OCI-LY1 (cell line): ENCODE results near the gene PBX1.

Experiments used
- H2AFZ ChIP-seq: fragments of 200-600 bp; sonication (generic), shearing (Covaris generic); 2 replicates; pipeline ENCODE4 v1.6.0; 2014; ENCODE audit warnings: antibody characterized with exemption, mild to moderate bottlenecking, low read length
- H3F3A ChIP-seq: fragments of 200-600 bp; sonication (generic), shearing (Covaris generic); 2 replicates; pipeline ENCODE4 v1.6.0; 2014; ENCODE audit warnings: mild to moderate bottlenecking, antibody characterized with exemption, low read length, moderate library complexity; ENCODE audit not compliant: insufficient read depth
- H3K27ac ChIP-seq: fragments of 200-600 bp; sonication (generic); 2 replicates; pipeline ENCODE4 v1.5.1; 2014; ENCODE audit warnings: low read length, mixed run types, mild to moderate bottlenecking, low read depth; ENCODE audit not compliant: poor library complexity, severe bottlenecking
- H3K27me3 ChIP-seq: fragments of 200-600 bp; sonication (generic); 2 replicates; pipeline ENCODE4 v1.6.0; 2014; ENCODE audit warnings: antibody characterized with exemption, mild to moderate bottlenecking, low read length, moderate library complexity; ENCODE audit not compliant: insufficient read depth
- H3K36me3 ChIP-seq: fragments of 200-600 bp; sonication (generic); 2 replicates; pipeline ENCODE4 v1.6.1; 2014; ENCODE audit warnings: mild to moderate bottlenecking, antibody characterized with exemption, low read length, moderate library complexity, mixed read lengths; ENCODE audit not compliant: insufficient read depth
- H3K4me1 ChIP-seq: fragments of 200-600 bp; sonication (generic); 2 replicates; pipeline ENCODE4 v1.5.1; 2014; ENCODE audit warnings: mild to moderate bottlenecking, low read length, moderate library complexity; ENCODE audit not compliant: insufficient read depth, severe bottlenecking
- H3K4me2 ChIP-seq: fragments of 200-600 bp; sonication (generic), shearing (Covaris generic); 2 replicates; pipeline ENCODE4 v1.6.1; 2014; ENCODE audit warnings: low read length
- H3K4me3 ChIP-seq: fragments of 200-600 bp; sonication (generic); 2 replicates; pipeline ENCODE4 v1.5.1; 2014; ENCODE audit warnings: low read length, low read depth, mild to moderate bottlenecking, mixed read lengths; ENCODE audit not compliant: poor library complexity, severe bottlenecking
- H3K79me2 ChIP-seq: fragments of 200-600 bp; shearing (Covaris generic); 2 replicates; pipeline ENCODE4 v1.6.1; 2016; ENCODE audit warnings: mixed run types, low read length, mixed read lengths; ENCODE audit not compliant: insufficient read depth
- H3K9ac ChIP-seq: fragments of 200-600 bp; sonication (generic), shearing (Covaris generic); 2 replicates; pipeline ENCODE4 v1.6.1; 2014; ENCODE audit warnings: mild to moderate bottlenecking, low read length, mixed read lengths
- H3K9me2 ChIP-seq: fragments of 200-600 bp; sonication (generic), shearing (Covaris generic); 2 replicates; pipeline ENCODE4 v1.6.1; 2014; ENCODE audit warnings: low read depth, mild to moderate bottlenecking, low read length, mixed read lengths
- H3K9me3 ChIP-seq: fragments of 200-600 bp; shearing (Covaris generic); 2 replicates; pipeline ENCODE4 v1.6.1; 2014; ENCODE audit warnings: low read length, mixed read lengths
- H4K20me1 ChIP-seq: fragments of 200-600 bp; sonication (generic), shearing (Covaris generic); 2 replicates; pipeline ENCODE4 v1.6.0; 2016; ENCODE audit warnings: mild to moderate bottlenecking, low read length; ENCODE audit not compliant: insufficient read depth
- EZH2 ChIP-seq: fragments of 200-600 bp; sonication (generic), shearing (Covaris generic); IDR thresholded peaks from 2 replicates; pipeline ENCODE4 v1.8.0; 2017; ENCODE audit warnings: borderline replicate concordance, mixed run types, mild to moderate bottlenecking, antibody characterized with exemption, low read length, moderate library complexity, mixed read lengths
- TF ChIP-seq, protein P1 (sequence below): fragments of 200-600 bp; sonication (generic), shearing (Covaris generic); IDR thresholded peaks from 2 replicates; pipeline ENCODE4 v1.5.1; 2017; ENCODE audit warnings: mild to moderate bottlenecking, antibody characterized with exemption, low read length, moderate library complexity, mixed read lengths

Gene PBX1

GRCh38 chr1:164564378-164564777 lies 5.4 kb downstream of the PBX1 start:
- Histone ChIP-seq H4K20me1 (no peaks in the 10 kb centered on the region), H3K27ac (no peak overlapping the region), H3K4me1 (no peaks in the 10 kb centered on the region), H3F3A (no peaks in the 10 kb centered on the region), H3K4me3 (no peak overlapping the region), H3K9me2 (no peaks in the 10 kb centered on the region), H3K4me2 (no peak overlapping the region), H3K9me3 (no peaks in the 10 kb centered on the region), H3K36me3 (no peaks in the 10 kb centered on the region), H3K9ac (no peak overlapping the region), H2AFZ (no peak overlapping the region), H3K79me2 (no peaks in the 10 kb centered on the region), H3K27me3 (no peaks in the 10 kb centered on the region)
- no peak for TF ChIP-seq EZH2
- TF ChIP-seq, protein P1, sequence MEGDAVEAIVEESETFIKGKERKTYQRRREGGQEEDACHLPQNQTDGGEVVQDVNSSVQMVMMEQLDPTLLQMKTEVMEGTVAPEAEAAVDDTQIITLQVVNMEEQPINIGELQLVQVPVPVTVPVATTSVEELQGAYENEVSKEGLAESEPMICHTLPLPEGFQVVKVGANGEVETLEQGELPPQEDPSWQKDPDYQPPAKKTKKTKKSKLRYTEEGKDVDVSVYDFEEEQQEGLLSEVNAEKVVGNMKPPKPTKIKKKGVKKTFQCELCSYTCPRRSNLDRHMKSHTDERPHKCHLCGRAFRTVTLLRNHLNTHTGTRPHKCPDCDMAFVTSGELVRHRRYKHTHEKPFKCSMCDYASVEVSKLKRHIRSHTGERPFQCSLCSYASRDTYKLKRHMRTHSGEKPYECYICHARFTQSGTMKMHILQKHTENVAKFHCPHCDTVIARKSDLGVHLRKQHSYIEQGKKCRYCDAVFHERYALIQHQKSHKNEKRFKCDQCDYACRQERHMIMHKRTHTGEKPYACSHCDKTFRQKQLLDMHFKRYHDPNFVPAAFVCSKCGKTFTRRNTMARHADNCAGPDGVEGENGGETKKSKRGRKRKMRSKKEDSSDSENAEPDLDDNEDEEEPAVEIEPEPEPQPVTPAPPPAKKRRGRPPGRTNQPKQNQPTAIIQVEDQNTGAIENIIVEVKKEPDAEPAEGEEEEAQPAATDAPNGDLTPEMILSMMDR = no peak

GRCh38 chr1:164565357-164565756 lies 6.4 kb downstream of the PBX1 start:
- TF ChIP-seq, protein P1 = no peak
- no peak for TF ChIP-seq EZH2
- no peak overlapping the region for H3K9ac ChIP-seq
- H3K9me3 ChIP-seq = no peaks in the 10 kb centered on the region
- no peaks in the 10 kb centered on the region for H3K36me3 ChIP-seq
- H3F3A ChIP-seq = no peaks in the 10 kb centered on the region
- no peak overlapping the region for H3K27ac ChIP-seq
- no peaks in the 10 kb centered on the region for H4K20me1 ChIP-seq
- H3K79me2 ChIP-seq = no peaks in the 10 kb centered on the region
- H3K4me3 ChIP-seq = no peak overlapping the region
- no peak overlapping the region for H3K4me2 ChIP-seq
- no peaks in the 10 kb centered on the region for H3K27me3 ChIP-seq
- no peaks in the 10 kb centered on the region for H3K4me1 ChIP-seq
- no peak overlapping the region for H2AFZ ChIP-seq
- H3K9me2 ChIP-seq = no peaks in the 10 kb centered on the region

- H3K27me3 ChIP-seq = no peaks in the 10 kb centered on the region
- no peaks in the 10 kb centered on the region for H3K9me3 ChIP-seq
- TF ChIP-seq, protein P1 = no peak
- TF ChIP-seq EZH2 = no peak
- no peaks in the 10 kb centered on the region for H3K9me2 ChIP-seq
- no peak overlapping the region for H3K4me3 ChIP-seq
- no peaks in the 10 kb centered on the region for H3K79me2 ChIP-seq
- no peaks in the 10 kb centered on the region for H3K36me3 ChIP-seq
- no peaks in the 10 kb centered on the region for H4K20me1 ChIP-seq
- H3K27ac ChIP-seq = no peak overlapping the region
- no peak overlapping the region for H3K4me2 ChIP-seq
- no peaks in the 10 kb centered on the region for H3F3A ChIP-seq
- no peak overlapping the region for H2AFZ ChIP-seq
- H3K4me1 ChIP-seq = no peaks in the 10 kb centered on the region
- H3K9ac ChIP-seq = no peak overlapping the region
These were observed 8.8 kb downstream of the PBX1 start for GRCh38 chr1:164567774-164568173.
